K562 (cell line): Measurements from ENCODE around the gene OR52E4.

Source experiments
- ARID1B ChIP-seq: fragments of 450-650 bp; IDR thresholded peaks from 2 replicates; pipeline ENCODE4 v1.6.1; 2016; ENCODE audit warnings: antibody characterized with exemption, mild to moderate bottlenecking, inconsistent platforms
- ELF1 ChIP-seq: fragments of 200-800 bp; sonication (Bioruptor generic); IDR thresholded peaks from 2 replicates; pipeline ENCODE4 v1.6.1; 2016; ENCODE audit warnings: missing genetic modification characterization, missing compliant biosample characterization
- FOSL1 ChIP-seq: fragments of 200-800 bp; sonication (Bioruptor generic); conservative IDR thresholded peaks from 2 replicates; pipeline ENCODE4 v1.6.1; 2016; ENCODE audit warnings: missing genetic modification characterization, missing compliant biosample characterization
- NR4A1 ChIP-seq, 2 experiments: fragments of 250-450 bp in 1 of 2; fragments of 450-650 bp in 1 of 2; sonication (Bioruptor Pico) in 1 of 2; IDR thresholded peaks; 2 replicates each; pipeline versions ENCODE4 v1.4.0 to v1.6.1; 2016 to 2020; ENCODE audit warnings: mild to moderate bottlenecking in 2 of 2, missing compliant biosample characterization in 1 of 2, missing genetic modification characterization in 1 of 2, moderate library complexity in 1 of 2
- POLR2A ChIP-seq: fragments of 450-650 bp; conservative IDR thresholded peaks from 2 replicates; pipeline ENCODE4 v1.6.1; 2016
- PTBP1 ChIP-seq: fragments of 200-400 bp; formaldehyde crosslinking; IDR thresholded peaks from 2 replicates; pipeline ENCODE4 v1.6.1; 2017; ENCODE audit warnings: low read depth, low read length
- TAF1 ChIP-seq: IDR thresholded peaks from 2 replicates; pipeline ENCODE4 v1.6.1; 2011; ENCODE audit warnings: mild to moderate bottlenecking, low read length, moderate library complexity; ENCODE audit not compliant: insufficient read depth, control insufficient read depth, severe bottlenecking; ENCODE audit errors: extremely low read depth
- TF ChIP-seq, protein P1 (sequence below), 3 experiments: IDR thresholded peaks in 2 of 3; conservative IDR thresholded peaks in 1 of 3; 2 replicates each; pipeline ENCODE4 v1.5.1; 2011 to 2012; ENCODE audit warnings: low read length in 3 of 3, mild to moderate bottlenecking in 3 of 3, control low read depth in 2 of 3, improper control_type of control experiment in 1 of 3, inconsistent platforms in 1 of 3, low read depth in 1 of 3, mixed read lengths in 1 of 3, moderate library complexity in 1 of 3; ENCODE audit not compliant: insufficient read depth in 2 of 3

DNA sequence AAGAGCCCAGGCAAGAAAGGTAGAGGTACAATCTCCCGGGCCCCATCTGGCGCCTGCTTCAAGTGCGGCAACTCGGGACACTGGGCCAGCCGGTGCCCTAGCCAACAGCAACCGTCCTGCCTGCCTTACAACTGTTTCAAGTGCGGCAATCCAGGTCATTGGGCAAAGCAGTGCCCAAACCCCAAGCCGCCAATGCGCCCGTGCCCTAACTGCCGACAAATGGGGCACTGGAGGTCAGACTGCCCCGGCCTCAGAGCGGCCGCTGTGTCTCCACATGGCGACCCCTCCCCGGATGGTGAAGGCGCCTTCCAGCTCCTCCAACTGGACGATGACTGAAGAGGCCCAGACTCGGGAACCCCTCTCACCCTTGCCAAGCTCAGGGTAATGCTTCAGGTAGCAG, 50.2 kb downstream of the OR52E4 start:
- TF ChIP-seq TAF1, result no peak
- TF ChIP-seq PTBP1, result no peak
- no peak for TF ChIP-seq FOSL1
- TF ChIP-seq NR4A1 (CRISPR knock-in tag; IDR thresholded peaks at IDR 0.05), result no peak
- TF ChIP-seq NR4A1 (tag; IDR thresholded peaks at IDR 0.05), result no peak
- no peak for TF ChIP-seq ARID1B
- TF ChIP-seq, protein P1, sequence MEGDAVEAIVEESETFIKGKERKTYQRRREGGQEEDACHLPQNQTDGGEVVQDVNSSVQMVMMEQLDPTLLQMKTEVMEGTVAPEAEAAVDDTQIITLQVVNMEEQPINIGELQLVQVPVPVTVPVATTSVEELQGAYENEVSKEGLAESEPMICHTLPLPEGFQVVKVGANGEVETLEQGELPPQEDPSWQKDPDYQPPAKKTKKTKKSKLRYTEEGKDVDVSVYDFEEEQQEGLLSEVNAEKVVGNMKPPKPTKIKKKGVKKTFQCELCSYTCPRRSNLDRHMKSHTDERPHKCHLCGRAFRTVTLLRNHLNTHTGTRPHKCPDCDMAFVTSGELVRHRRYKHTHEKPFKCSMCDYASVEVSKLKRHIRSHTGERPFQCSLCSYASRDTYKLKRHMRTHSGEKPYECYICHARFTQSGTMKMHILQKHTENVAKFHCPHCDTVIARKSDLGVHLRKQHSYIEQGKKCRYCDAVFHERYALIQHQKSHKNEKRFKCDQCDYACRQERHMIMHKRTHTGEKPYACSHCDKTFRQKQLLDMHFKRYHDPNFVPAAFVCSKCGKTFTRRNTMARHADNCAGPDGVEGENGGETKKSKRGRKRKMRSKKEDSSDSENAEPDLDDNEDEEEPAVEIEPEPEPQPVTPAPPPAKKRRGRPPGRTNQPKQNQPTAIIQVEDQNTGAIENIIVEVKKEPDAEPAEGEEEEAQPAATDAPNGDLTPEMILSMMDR (IDR thresholded peaks at IDR 0.05 in 2 of 3, conservative IDR thresholded peaks at IDR 0.05 in 1 of 3; ENCODE audit: insufficient read depth in 2 of 3, low read depth in 1 of 3, low read length in 3 of 3), result no peak
- TF ChIP-seq POLR2A, result no peak
- TF ChIP-seq ELF1, result no peak
